LoVo (cell line): ENCODE data around the gene PNMA8B.
A peak's percentile ranks its signal among the peaks of the same experiment; 100 is the strongest.
"Not testable (repeated sequence)": the region's sequence is repeated elsewhere in the genome, so short reads cannot be mapped to it uniquely, and the experiment has no call there.

Experiments
- DNase-seq: peaks from one replicate; pipeline ENCODE4 v3.0.0-alpha.2; 2016; ENCODE audit warnings: low spot score

PNMA8B gene

DNA sequence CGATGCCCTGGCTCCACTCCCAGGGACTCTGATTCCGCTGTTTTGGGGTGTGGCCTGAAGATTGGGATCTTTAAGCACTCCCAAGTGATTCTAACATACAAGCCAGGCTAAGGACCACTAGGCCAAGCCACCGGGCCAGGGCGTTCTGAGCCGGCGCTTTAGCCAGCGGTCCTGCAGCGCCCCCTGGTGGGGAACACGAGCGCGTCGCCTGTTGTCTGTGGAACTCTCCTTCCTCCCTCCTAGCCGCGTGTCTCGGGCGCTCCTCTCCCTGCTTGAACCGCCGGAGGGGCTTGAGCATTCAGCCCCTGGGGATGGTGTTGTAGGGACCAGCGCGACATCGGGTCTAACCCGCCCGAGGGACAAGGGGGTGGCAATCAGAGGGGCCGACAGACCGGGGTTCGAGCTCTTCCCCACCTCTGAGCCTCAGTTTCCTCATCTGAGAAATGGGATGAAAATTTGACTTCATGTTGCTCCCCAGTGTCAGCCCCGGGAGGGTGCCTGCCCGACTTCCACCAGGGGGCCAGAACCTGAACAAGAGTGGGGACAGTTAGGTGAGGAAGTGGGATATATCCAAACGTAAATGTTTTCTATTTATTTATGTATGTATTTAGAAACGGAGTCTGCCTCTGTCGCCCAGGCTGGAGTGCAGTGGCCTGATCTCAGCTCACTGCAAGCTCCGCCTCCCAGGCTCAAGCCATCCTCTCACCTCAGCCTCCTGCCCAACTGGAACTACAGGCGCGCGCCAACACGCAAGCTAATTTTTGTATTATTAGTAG is 18.0 kb upstream of the PNMA8B start:
- DNase-seq = peak; percentile 72

DNA sequence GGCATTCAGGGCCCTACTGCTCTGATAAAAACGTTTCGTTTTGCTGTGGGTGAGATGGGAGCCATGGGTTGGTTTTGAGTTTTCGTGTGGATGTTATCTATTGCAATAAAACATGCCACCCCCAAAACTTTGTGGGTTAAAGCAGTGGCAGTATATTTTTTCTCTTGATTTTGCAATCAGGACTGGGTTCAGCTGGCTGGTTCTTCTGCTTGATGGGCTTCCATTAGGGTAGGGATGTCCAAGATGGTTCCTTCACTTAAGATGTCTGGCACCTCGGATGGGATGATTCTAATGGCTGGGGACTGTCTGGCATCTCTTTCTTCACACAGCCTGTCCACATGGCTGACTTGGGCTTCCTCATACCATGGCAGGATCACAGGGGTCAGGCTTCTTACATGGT is 15.6 kb upstream of the PNMA8B start:
- DNase-seq = no peak

DNA sequence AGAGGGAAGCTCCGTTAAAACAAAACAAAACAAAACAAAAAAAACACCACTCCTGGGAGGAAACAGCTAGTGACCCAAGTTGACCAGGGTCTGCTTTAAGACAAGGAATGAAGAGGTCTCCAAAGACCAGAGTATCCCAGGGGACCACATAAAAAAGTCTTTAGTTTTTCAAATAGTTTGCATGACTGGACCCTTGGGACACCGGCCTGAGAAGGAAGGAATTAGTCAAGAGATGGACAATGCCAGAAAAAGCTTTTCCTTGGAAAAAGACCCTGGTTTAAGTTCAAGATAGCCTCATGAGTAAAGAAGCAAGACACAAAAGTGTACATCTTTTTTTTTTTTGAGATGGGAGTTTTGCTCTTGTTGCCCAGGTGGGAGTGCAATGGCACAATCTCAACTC is 12.5 kb upstream of the PNMA8B start:
- DNase-seq = no peak

DNA sequence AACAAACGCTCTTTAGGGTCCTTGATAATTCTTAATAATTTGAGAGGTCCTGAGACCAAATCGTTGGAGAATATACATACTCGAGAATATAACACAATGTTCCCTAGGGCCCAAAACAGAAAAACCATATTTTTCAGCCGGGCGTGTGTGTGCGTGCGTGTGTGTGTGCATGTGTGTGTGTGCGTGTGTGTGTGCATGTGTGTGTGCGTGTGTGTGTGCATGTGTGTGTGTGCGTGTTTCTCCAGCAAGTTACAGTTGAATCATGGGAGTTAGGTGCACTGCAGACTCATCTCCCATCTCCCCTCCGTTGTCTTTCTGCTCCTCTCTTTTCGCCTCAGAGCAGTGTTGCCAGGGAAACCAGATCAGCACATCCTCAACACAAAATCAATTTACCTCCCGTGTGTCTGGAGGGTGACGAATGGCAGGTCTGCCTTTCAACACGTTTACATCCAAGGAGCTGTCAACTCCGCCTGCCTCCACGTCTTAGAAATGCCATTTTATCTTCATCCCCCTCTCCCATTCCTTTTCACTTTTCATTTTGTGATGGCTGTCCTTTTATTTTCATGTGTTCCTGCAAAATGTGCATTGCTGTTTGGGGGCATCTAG is 8.3 kb upstream of the PNMA8B start:
- no peak for DNase-seq

DNA sequence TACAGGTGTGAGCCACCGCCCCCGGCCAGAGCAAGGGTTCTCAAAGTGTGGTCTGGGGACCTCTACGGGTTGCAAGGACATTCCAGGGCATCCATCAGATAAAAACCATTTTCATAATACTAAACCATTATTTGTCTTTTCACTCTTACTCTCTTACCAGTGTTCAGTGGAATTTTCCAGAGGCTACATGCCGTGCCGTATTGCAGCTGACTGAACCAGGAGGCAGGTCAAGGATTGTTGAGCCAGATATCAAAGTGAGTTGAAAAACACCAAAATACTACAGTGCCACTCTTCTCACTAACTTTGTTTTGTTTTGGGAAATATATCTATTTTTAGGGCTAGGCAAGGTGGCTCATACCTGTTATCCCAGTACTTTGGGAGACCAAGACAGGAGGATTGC is 7.2 kb upstream of the PNMA8B start:
- DNase-seq = no peak

DNA sequence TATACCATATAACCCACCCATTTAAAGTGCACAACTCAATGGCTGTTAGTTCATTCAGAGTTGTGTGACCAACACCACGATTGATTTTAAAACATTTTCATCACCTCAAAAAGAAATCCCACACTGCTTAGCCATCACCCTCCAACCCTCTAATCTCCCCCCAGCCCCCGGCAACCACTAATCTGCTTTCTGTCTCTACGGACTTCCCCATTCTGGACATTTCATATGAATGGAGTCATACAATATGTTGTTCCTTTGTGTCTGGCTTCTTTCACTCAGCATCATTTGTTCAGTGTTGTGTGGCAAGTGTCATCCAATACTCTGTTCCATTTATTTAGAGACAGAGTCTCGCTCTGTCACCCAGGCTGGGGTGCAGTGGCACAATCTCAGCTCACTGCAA is 4.0 kb upstream of the PNMA8B start:
- no peak for DNase-seq

DNA sequence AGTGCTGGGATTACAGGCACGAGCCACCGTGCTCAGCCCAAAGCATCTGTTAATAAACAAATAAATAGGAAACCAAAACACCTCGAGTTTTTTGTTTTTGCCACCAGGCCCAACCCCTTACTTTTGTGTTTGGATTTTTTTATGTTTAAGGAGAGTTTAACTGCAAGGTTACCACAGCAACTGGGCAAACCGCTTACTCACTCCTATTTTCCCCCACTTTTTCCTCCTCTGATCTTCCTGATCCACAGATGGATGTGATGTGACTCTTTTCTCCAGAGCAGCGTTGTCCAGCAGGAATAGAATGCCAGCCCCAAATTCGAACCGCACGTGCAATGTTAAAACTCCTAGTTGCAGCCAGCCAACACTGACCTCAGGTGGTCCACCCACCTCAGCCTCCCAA is 2.1 kb upstream of the PNMA8B start:
- DNase-seq = no peak

DNA sequence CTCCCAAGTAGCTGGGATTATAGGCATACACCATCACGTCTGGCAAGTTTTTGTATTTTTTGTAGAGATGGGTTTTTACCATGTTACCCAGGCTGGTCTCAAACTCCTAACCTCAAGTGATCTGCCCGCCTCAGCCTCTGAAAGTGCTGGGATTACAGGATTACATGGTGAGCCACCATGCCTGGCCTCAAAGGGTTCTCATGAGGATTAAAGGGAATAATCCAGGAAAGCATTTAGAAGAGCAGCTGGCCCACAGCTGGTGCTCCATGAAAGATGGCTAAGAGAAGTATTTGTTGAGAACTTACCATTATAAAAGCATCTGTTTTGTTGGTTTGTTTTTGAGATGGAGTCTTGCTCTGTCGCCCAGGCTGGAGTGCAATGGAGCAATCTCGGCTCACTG is 1.2 kb upstream of the PNMA8B start:
- DNase-seq = not testable (repeated sequence)

DNA sequence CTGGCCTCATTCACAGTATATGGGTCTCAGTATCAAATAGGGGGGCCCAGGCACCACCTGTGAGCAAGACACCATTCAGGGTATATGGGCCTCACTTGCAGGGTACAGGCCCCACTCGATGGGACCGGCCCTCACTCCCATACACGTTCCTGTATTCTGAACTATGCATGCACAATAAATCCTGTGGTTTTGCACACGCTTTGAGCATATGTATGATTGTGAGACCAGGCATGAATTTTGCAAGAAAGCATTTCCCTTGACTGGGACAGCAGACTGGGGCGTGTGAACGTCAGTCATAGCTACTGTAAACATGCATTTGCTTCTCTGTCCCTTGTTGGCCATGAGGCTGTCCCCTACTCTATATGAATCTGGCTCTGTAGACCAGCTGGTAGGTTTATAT is 637 bp upstream of the PNMA8B start:
- no peak for DNase-seq

DNA sequence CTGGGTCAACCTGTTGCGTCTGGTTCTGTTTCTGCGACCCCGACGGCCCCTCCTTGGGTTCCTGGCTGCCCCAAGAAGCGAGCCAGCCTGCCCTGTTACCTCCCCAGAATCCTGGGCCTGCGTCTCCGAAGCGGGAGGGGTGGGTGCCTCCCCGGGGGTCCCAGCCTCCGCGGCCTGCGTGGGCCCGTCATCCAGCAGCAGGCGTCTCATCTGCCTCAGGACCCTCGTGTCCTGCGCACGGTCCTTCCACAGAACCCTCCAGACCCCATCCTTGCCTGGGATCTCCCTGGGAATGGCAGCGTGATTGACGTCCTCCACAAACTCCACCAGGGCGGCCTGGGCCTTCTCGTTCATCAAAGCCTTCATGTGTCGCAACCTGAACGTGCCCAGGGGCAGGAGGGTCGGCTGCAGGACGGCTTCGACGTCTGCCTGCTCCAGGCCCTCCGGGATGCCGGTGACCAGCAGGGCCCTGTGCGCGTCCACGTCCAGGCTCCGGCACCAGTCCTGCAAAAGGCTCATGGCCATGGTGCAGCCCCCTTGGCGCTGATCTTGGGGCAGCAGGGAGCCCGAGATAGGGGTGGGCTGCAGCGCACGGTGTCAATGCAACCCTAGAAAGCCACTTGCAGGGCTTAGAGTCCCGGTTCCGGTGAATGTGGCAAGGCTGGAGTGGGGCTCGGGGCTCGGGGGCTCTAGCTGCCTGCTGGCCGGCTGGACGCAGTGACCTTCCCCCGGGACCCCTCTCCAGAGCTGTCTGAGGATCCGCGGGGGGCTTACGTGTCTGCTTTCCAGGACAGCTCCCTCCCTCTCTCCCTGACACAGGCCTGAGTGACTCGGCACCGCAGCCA is 504 bp downstream of the PNMA8B start:
- DNase-seq = no peak

DNA sequence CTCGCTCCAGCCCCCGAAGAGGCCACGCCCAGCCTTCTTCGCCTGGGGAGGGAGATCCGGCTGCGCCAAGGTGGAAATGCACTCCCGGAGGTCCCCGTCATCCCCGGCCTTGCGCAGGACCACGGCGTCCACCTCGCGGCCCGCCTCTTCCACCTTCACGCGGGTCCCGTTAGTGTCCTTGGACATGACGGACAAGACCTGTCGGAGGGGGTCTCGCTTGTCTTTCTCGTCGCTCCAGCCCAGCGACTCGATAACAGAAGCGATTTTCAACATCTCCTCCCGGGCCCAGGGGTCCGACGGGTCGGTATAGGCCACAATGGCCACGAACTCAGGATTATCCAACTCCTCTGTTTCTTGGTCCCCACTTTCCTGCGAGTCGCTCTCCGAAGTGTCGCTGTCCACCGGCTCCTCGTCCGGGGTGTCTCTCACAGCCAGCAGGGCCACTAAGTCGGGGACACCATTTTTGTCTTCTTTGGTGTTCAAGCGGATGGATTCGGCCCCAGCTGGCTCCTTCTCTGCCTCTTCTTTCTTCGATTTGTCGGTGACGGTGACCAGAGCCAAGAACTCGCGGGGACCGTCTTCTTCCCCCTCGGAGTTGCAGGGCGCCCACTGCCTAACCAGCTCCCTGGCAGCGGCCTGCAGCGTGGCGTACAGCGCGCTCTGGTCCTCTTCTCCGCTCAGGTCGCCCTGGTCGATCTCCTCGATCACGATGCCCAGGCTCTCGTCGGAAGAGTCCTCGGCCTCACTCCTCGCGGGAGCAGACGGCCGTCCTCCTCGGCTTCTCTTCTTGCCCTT is 1.3 kb downstream of the PNMA8B start:
- DNase-seq = no peak

DNA sequence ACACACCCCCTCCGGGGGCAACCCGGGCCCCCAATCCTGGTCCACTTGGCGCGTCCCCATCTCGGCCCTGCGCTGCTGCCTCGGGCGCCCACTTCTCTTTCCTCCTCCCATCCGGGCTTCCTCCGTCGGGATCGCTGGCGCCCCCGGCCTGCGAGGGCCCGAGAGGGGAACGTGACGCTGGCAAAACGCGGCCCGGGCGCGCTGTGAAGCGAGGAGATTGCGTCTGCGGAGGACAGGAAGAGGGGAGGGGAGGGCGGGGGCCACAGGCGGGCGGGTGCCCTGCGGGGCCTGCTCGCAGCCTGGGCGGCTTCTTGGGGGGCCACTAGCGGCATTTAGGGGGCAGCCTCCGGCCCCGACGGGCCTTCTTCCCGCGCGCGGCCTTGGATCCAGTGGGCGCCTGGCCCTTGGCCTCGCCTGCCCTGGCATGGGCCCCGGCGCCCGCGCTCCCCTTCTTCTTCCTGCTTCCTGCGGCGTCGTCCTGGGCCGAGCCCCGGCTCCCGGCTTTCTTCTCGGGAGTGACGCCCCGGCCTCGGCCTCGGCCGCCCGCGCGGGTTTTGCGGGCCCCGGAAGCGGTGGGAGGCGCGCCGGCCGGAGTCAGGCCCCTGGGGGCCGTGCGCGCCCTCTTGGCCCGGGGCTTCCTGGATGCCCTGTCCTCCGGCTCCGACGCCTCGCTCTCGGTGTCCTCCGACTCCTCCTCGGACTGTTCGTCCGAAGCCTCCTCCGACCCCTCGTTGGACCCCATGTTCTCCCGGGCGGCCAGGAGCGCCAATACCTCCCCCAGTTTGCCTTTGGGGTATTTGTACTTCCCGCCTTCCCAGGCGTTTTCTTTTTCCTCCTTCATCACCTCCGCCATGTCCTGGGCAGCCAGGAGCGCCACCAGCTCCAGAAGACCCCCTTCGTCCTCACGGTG is 2.2 kb downstream of the PNMA8B start:
- DNase-seq = no peak

DNA sequence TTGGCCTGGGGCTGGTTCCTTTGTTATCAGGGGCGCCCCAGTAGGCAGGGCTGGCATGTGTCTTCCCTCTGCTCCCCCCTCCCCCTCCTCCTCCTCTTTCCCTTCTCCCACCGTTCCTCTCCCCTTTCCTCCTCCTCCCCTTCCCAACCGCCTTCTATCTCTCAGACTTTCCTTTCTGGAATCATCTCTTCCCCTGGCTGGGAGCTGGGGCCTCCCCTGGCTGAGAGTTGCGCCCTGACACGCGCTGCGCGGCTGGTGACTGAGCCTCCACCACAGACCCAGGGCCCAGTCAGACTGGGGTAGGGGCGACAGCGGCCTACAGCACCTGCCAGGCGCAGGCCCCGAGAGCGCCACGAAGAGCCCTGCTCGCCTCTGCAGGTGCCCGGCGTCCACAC is 2.8 kb downstream of the PNMA8B start:
- no peak for DNase-seq

DNA sequence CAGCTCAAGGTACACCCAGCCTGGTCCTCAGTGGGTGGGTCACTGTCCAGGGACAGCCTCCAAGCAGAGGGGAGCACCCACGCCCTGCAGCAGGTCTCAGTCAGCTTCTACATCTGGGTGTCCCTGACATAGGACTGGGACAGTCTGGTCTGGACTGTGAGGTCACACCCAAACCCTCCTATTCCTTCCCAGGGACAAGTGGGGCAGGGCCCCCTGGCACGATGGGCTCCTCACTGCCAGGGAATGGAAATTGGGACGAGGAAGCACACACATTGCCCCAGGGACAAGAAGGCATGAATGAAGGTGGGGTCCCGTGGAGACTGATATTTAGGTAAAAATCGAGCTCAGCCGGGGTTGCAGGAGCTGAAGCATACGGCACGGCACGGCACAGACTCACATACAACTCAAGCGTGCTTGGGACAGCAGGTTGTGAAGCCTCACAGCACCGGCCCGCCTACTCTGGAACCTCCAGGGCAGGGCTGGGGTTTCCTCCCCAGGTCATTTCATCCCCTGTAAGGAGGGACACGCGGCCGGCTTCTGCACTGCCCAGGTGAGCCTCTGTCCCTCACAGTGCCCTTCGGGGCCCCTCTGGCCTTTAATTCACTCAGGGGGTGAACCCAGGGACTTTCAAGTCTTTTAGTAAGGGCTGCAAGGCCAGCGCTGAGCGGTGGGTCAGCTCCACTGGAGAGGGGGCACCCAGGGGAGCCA is 3.5 kb downstream of the PNMA8B start:
- DNase-seq = no peak

DNA sequence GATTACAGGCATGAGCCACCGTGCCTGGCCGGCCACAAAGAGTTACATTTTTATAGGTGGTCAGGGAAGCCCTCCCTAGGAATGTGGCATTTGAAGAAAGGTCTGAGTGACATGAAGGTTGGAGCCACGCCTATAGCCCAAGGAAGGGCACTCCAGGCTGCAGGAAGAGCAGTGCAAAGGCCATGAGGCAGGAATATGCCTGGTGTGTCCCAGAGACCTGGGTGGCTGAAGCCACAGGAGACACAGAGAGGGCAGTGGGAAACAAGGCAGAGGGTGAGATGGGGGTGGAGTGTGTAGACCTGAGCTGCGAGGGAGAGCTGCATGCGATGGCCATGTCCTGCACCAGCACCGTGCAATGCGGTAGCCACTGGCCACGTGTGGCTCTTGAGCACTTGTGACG is 4.9 kb downstream of the PNMA8B start:
- no peak for DNase-seq

DNA sequence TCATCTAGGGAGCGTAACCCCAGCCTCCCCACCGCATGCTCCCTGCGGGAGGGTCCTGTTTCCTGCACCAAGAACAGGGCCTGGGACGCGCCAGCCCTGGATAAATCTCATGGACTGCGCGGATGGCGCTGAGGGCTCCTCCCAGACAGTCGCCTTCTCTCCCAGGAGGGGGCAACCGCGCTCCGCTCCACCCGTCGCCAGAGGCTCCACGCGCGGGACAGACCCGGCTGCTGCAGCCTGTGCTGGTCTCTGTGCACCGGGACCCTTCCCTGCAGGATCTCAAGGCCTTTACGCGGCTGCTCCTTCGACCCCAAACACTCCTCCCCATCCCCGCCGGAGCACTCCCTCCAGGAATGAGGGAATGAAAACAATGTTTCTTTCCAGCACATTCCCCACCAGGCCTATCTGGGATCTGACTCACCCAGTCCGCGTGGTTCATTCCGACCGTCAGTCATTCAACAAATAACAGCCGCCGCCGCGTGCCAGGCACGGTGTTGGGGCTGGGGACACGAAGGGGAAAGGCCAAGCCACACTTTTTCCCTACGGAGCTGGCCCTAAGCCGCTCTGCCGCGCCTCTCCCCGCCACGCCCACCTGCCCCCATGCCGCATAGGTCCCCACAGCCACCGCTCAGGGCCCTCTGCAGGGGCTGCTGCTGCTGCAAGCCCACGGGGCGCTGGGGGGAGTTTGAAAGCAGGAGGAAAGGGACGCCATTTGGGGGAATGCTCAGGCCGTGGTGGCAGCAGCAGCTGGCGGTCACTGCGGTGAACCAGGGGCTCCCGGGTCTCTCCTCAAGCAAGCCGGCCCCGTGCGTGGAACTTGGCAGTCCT is 6.0 kb downstream of the PNMA8B start:
- DNase-seq = no peak

DNA sequence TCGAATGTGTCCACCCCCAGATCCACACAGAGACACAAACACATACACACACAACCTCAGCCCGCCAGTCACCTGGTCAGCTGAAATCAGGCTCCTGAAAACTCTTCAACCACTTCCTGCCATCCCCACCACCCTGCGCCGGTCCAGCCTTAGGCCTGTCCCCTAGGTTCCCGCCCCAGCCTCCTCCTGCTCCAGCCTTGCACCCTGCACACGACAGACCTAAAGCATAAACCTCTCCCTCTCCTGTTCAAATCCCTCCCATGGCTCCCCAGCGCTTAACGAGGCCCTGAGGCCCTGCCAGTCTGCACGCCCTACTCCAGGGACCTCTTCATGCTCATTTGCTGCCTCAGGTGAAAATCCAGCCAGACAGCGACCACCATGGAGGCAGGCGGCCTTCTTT is 7.1 kb downstream of the PNMA8B start:
- DNase-seq = no peak

DNA sequence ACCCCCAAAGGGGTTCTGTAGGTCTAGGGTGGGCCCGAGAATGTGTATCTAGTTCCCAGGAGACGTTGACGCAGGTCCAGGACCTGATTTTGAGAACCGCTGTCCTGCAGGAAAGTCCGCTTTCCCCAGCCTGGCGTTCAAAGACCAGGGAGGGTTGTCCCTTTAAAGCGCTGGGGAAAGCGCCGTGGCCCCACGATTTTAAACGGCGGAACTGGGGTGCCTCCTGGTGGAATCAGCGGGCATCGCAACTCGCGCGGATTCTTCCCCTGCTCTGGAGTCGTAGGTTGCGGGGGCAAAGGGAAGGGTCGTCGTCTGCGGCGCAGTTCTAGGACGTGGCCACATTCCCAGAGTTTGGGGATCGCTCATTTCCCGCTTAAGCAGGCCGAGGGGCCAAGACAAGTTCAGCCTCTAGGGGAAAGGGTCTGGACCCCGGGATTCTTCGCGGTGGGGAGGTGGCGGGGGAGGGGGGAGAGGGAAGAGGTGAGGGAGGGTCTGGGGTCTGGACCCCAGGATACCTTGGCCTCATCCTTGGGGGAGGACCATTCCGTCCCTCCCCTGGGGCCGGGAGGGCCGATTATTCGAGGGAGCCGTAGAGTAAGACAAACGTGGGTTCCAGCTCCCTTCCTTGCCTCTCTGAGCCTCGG is 7.7 kb downstream of the PNMA8B start:
- DNase-seq = peak; percentile 68

DNA sequence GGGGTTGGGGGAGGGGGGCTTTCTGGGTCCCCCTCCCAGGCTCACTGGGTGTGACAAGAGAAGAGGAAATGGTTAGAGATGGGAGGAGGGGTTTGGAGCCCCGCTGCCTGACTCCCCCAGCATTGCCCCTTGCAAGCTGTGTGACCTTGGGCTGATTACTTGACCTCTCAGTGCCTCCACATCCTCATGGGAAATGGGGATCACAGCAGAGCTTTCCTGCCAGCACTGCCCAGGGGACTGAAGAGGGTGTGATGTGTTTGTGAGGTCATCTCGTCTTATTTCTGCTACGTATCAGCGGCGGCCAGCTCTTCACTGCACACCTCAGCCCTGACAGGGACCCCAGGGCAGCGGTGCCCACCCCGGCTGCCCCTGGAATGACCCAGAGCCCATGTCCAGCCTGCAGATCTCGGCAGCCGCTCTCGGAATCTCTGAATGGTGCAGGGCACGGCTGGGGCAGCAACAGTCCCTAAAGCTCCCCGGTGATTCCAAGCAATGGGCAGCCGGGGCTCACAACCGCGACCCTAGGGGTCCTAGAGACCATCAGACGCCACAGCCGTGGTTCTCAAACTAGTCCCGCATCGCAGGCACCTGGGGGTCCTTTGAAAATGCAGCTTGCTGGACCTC is 8.4 kb downstream of the PNMA8B start:
- no peak for DNase-seq
